Natural killer cell (primary cell): Measurements from ENCODE around the gene ARRDC1. TPM values are rescaled to one million over a fixed set of nuclear protein-coding genes. Genes with fewer than 3 reads are reported as not detected.
"Not testable (repeated sequence)": the region's sequence is repeated elsewhere in the genome, so short reads cannot be mapped to it uniquely, and the experiment has no call there.

ENCODE experiments used
- ATAC-seq, 3 donors: fragments of 150-1000 bp in 2 of 3; fragments of 200-7000 bp in 1 of 3; cut with Tn5 transposase; 1 replicate in 1 of 3; 2 replicates in 2 of 3; pipeline ENCODE4 v1.10.0; 2021; ENCODE audit warnings: mild to moderate bottlenecking in 2 of 3, moderate library complexity in 2 of 3
- DNase-seq, 2 donors: peaks; one replicate each; pipeline versions ENCODE4 v3.0.0 to v3.0.0-alpha.2; 2013 to 2021; ENCODE audit warnings: mixed read lengths in 1 of 2
- H3K27ac ChIP-seq: one replicate; pipeline ENCODE4 v1.5.1; 2013; ENCODE audit warnings: mild to moderate bottlenecking, low read length
- H3K27me3 ChIP-seq: one replicate; pipeline ENCODE4 v1.6.1; 2013; ENCODE audit warnings: low read length; ENCODE audit not compliant: control insufficient read depth, insufficient read depth
- H3K36me3 ChIP-seq: one replicate; pipeline ENCODE4 v1.6.1; 2013; ENCODE audit warnings: low read length; ENCODE audit not compliant: control insufficient read depth, insufficient read depth
- H3K4me1 ChIP-seq: one replicate; pipeline ENCODE4 v1.6.1; 2013; ENCODE audit warnings: low read length; ENCODE audit not compliant: control insufficient read depth, insufficient read depth
- H3K4me3 ChIP-seq: one replicate; pipeline ENCODE4 v1.5.1; 2013; ENCODE audit warnings: low read length
- H3K9me3 ChIP-seq: one replicate; pipeline ENCODE4 v1.6.1; 2013; ENCODE audit warnings: low read length; ENCODE audit not compliant: control insufficient read depth, insufficient read depth
- H3K27ac Mint-ChIP-seq, 2 donors: one replicate each; pipeline ENCODE4 v1.8.0; 2022; ENCODE audit warnings: mild to moderate bottlenecking in 2 of 2, mixed read lengths in 2 of 2, moderate library complexity in 1 of 2
- H3K27me3 Mint-ChIP-seq, 2 donors: one replicate each; pipeline ENCODE4 v1.8.0; 2022; ENCODE audit warnings: low read depth in 2 of 2, mixed read lengths in 2 of 2
- H3K36me3 Mint-ChIP-seq: one replicate; pipeline ENCODE4 v1.8.0; 2022; ENCODE audit warnings: mixed read lengths
- H3K4me1 Mint-ChIP-seq, 2 donors: one replicate each; pipeline ENCODE4 v1.8.0; 2022; ENCODE audit warnings: mixed read lengths in 2 of 2
- H3K4me3 Mint-ChIP-seq: one replicate; pipeline ENCODE4 v1.8.0; 2022; ENCODE audit warnings: mild to moderate bottlenecking, moderate library complexity, mixed read lengths
- H3K9me3 Mint-ChIP-seq, 2 donors: one replicate each; pipeline ENCODE4 v1.8.0; 2022; ENCODE audit warnings: mixed read lengths in 2 of 2
- WGBS: methylation state at CpG from one replicate; pipeline ENCODE4 v1.1.7; 2013; ENCODE audit warnings: missing lambda C conversion rate; ENCODE audit not compliant: insufficient coverage; 5-methylcytosine and 5-hydroxymethylcytosine counted together
- intact Hi-C: fragments of 100-400 bp; cut with micrococcal nuclease; formaldehyde crosslinking; loops from one replicate; pipeline ENCODE4 v1.14.2; 2022
- total RNA-seq, 4 donors: library from RNA; stranded (reverse); fragments of 120-200 nt in 1 of 4; gene quantifications; one replicate each; pipeline versions ENCODE4 v1.2.3 to v1.2.4, GENCODE V29; 2013 to 2022
- TF ChIP-seq, protein P1 (sequence below): fragments of 200-600 bp; IDR thresholded peaks from one replicate; pipeline ENCODE4 v1.8.0; 2022; ENCODE audit warnings: antibody characterized with exemption

ARRDC1 gene
- total RNA-seq, 3 donors from 2014 or later (not counting 1 experiment from before 2014, with no cell fraction given), result 80.7 to 105 (median 92.9) TPM

DNA sequence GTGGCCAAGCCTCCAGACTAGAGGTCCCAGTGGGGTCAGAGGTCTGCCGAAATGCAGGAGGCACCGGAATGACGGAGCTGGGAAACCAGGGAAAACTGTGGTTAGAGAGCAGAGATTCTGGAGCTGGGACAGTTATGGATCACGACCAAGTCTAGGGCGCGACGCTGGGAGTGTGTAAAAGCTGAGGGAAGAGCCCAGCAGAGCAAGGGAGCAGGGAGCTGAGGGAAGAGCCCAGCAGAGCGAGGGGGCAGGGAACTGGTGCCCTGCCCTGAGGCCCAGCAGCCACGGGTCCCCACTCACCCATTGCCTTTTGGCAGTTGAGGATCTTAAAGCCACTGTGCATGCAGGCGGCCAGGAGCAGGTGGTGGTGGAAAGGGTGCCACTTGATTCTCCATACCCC, 41.4 kb upstream of the ARRDC1 start:
- H3K36me3 Mint-ChIP-seq, result no peaks in the 10 kb centered on the region
- no peak overlapping the region for H3K4me3 ChIP-seq
- H3K36me3 ChIP-seq, result peaks cover 14% of the 10 kb centered on the region
- H3K27ac Mint-ChIP-seq, result peak overlapping the region; percentile 4 to 63
- no peaks in the 10 kb centered on the region for H3K9me3 ChIP-seq
- no peaks in the 10 kb centered on the region for H3K4me1 ChIP-seq
- no peaks in the 10 kb centered on the region for H3K27me3 Mint-ChIP-seq
- WGBS, result 98% methylated on average over 10 of the region's 10 CpGs
- ATAC-seq, result no peak
- H3K9me3 Mint-ChIP-seq, result no peaks in the 10 kb centered on the region
- no peak for DNase-seq
- H3K4me3 Mint-ChIP-seq, result no peak overlapping the region
- peaks cover 5 to 16% of the 10 kb centered on the region in 2 donors for H3K4me1 Mint-ChIP-seq
- intact Hi-C loops, result no loop called here
- TF ChIP-seq, protein P1, sequence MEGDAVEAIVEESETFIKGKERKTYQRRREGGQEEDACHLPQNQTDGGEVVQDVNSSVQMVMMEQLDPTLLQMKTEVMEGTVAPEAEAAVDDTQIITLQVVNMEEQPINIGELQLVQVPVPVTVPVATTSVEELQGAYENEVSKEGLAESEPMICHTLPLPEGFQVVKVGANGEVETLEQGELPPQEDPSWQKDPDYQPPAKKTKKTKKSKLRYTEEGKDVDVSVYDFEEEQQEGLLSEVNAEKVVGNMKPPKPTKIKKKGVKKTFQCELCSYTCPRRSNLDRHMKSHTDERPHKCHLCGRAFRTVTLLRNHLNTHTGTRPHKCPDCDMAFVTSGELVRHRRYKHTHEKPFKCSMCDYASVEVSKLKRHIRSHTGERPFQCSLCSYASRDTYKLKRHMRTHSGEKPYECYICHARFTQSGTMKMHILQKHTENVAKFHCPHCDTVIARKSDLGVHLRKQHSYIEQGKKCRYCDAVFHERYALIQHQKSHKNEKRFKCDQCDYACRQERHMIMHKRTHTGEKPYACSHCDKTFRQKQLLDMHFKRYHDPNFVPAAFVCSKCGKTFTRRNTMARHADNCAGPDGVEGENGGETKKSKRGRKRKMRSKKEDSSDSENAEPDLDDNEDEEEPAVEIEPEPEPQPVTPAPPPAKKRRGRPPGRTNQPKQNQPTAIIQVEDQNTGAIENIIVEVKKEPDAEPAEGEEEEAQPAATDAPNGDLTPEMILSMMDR, result no peak
- no peaks in the 10 kb centered on the region for H3K27me3 ChIP-seq
- no peak overlapping the region for H3K27ac ChIP-seq

DNA sequence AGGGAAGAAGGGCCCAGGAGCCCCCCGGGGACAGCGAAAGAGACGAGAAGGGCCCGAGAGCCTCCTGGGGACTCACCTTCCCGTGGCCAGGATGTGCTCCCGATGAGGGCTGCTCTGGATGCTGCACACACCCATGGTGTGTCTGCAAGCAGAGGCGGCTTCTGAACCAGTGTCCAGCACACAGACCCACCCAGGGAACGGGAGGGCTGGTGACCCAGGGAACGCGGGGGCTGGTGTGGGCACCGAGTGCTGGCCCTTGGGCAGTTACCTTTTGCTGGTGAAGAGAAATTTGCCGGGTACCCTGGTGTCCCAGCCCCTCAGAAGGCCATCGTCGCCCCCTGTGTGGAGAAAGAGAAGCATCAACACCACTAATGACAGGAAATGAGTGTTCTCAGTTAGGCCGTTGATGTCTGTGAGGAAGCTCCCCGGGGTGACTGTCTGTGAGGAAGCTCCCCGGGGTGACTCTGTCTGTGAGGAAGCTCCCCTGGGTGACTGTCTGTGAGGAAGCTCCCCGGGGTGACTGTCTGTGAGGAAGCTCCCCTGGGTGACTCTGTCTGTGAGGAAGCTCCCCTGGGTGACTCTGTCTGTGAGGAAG, 40.6 kb upstream of the ARRDC1 start:
- H3K4me3 ChIP-seq, result no peak overlapping the region
- WGBS, result 88% methylated on average over 15 of the region's 18 CpGs
- peak overlapping the region in 1 of 2 donors; percentile 63 for H3K27ac Mint-ChIP-seq
- H3K4me1 ChIP-seq, result no peaks in the 10 kb centered on the region
- TF ChIP-seq, protein P1, result no peak
- no peaks in the 10 kb centered on the region for H3K9me3 ChIP-seq
- H3K9me3 Mint-ChIP-seq, result no peaks in the 10 kb centered on the region
- no peak for ATAC-seq
- peaks cover under 1 to 16% of the 10 kb centered on the region in 2 donors for H3K4me1 Mint-ChIP-seq
- DNase-seq, result no peak
- H3K4me3 Mint-ChIP-seq, result no peak overlapping the region
- H3K36me3 ChIP-seq, result peaks cover 14% of the 10 kb centered on the region
- no peaks in the 10 kb centered on the region for H3K27me3 Mint-ChIP-seq
- H3K27ac ChIP-seq, result no peak overlapping the region
- intact Hi-C loops, result no loop called here
- no peaks in the 10 kb centered on the region for H3K36me3 Mint-ChIP-seq
- H3K27me3 ChIP-seq, result no peaks in the 10 kb centered on the region

DNA sequence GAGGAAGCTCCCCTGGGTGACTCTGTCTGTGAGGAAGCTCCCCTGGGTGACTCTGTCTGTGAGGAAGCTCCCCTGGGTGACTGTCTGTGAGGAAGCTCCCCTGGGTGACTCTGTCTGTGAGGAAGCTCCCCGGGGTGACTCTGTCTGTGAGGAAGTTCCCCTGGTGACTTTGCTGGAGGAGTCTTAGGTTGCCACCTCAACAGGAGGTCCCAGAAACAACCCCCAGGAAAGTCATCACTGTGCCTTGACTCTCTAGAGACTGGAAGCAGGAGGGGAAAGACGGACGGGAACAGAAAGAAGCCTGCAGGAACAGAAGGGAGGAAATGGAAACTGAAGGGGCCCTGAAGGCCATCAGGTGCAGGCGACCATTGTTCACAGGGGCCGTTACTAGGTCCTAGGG, 37.0 kb upstream of the ARRDC1 start:
- H3K27me3 ChIP-seq, H3K9me3 Mint-ChIP-seq, H3K27me3 Mint-ChIP-seq, ATAC-seq, H3K27ac ChIP-seq, H3K9me3 ChIP-seq, DNase-seq, H3K4me1 ChIP-seq, H3K4me3 ChIP-seq, intact Hi-C loops, H3K4me3 Mint-ChIP-seq: not testable (repeated sequence)
- Mint-ChIP-seq H3K4me1 (peaks cover 0 to 21% of the 10 kb centered on the region in 2 donors), H3K27ac (peak overlapping the region in 1 of 2 donors; percentile 65), H3K36me3 (peaks cover 10% of the 10 kb centered on the region)
- H3K36me3 ChIP-seq, result peaks cover 24% of the 10 kb centered on the region
- WGBS, result 82% methylated on average over 5 of the region's 5 CpGs

DNA sequence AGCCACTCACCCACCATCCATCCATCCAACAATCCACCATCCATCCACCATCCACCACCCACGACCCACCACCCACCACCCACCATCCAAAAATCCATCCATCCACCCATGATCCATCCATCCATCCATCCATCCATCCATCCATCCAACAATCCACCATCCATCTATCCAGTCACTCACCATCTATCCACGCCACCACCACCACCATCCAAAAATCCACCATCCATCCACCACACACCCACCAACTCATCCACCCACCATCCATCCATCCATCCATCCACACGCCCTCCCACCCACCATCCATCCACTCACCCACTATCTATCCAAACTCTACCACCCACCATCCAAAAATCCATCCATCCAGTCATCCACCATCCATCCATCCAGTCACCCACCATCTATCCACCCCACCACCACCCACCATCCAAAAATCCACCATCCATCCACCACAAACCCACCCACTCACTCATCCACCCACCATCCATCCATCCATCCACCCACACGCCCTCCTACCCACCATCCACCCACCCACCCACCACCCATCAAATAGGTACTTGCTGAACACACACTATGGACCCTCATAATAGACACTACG, 35.8 kb upstream of the ARRDC1 start:
- Histone ChIP-seq H3K4me1 (no peaks in the 10 kb centered on the region), H3K27ac (no peak overlapping the region), H3K4me3 (no peak overlapping the region), H3K27me3 (no peaks in the 10 kb centered on the region), H3K9me3 (no peaks in the 10 kb centered on the region), H3K36me3 (peaks cover 16% of the 10 kb centered on the region)
- Mint-ChIP-seq H3K4me1 (peaks cover 0 to 15% of the 10 kb centered on the region in 2 donors), H3K9me3 (no peaks in the 10 kb centered on the region), H3K4me3 (no peak overlapping the region), H3K27ac (peak overlapping the region in 1 of 2 donors; percentile 67), H3K27me3 (no peaks in the 10 kb centered on the region), H3K36me3 (peaks cover 10% of the 10 kb centered on the region)
- TF ChIP-seq, protein P1, result no peak
- DNase-seq, result no peak
- intact Hi-C loops, result no loop called here
- 96% methylated on average over 5 of the region's 5 CpGs for WGBS
- ATAC-seq, result no peak
